Nucleus accumbens (tissue), 56 donors: ENCODE data around the gene ANKRD33B.
"Not testable (repeated sequence)": the region's sequence is repeated elsewhere in the genome, so short reads cannot be mapped to it uniquely, and the experiment has no call there.

Experiments
- DNase-seq, 56 donors: peaks; one replicate each; lab custom pipeline; 2025; lab: John Stamatoyannopoulos, UW

The ANKRD33B gene

DNA sequence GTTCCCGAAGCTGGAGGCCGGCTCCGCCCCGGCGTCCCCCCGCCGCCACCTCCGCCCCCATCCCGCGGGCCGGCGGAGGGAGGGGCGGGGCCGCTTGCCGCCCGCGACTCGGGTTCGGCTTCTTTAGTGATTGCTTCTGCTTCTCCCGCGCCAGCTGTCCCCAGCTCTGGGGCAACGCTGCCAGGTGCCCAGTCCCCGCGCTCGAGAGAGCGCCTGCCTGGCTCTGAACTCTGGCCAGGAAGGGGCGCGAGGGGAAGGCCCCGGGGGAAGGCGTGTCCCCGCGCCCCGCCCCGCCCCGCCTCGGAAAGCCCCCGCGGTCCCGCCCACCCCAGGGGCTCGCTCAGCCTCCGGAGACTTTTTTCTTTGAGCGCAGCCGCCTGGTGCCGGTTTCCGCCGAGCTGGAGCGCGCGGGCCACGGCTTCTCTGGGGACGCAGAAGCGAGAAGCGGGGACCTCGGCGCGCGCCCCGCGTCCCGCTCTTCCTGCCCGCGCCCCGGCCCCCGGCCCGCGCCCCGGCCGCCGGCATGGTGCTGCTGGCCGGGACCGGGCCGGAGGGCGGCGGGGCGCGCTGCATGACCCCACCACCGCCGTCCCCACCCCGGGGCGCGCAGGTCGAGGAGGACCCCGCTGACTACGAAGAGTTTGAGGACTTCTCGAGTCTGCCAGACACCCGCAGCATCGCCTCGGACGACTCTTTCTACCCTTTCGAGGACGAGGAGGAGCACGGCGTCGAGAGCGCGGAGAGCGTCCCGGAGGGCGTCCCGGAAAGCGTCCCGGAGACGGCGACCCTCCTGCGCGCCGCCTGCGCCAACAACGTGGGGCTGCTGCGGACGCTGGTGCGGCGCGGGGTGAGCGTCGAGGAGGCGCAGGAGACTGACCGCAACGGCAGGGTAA, at the start of gene ANKRD33B:
Gene ANKRD33B (plus strand): TSS at position 126 of the 893 bp plus-strand sequence. CDS start 398 bp downstream, at position 524.
- peak in 25 of 56 donors; percentile 15 to 72 (median 34) for DNase-seq

- DNase-seq, result not testable (repeated sequence)
These were observed 49.3 kb upstream of the ANKRD33B start for GRCh38 chr5:10514572-10514971.

DNA sequence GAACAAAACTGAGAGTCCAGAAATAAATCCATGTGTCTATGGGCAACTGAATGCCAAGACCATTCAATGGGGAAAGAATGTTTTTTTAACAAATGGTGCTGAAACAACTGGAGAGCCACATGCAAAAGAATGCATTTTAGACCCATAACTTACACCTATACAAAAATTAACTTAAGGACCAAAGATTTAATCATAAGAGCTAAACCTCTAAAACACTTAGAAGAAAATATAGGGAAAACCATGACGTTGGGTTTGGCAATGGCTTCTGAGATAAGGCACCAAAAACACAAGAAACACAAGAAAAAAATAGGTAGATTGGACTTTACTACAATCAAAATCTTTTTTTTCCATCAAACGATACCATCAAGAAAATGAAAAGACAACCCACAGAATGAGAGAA, 48.4 kb upstream of the ANKRD33B start:
- no peak for DNase-seq

DNA sequence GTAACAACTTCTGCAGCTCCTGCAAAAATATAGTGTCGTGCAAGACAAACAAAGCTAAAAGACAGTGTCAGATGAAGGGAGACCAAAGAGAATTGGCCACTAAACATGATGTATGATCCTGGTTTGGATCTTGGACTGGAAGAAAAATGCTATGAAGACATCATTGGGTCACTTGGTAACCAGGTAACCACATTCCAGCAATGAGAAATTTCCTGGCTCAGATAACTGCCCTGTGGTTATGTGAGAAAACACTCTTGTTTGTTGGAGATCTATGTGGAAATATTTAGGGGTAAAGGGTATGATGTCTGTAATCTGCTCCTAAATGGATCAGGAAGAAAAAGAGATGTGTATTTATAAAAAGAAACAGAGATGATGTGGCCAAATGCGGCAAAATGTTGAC, 45.5 kb upstream of the ANKRD33B start:
- no peak for DNase-seq

- DNase-seq, result no peak
These were observed 44.1 kb upstream of the ANKRD33B start for GRCh38 chr5:10519729-10520128.

GRCh38 chr5:10520706-10521105, 43.2 kb upstream of the ANKRD33B start:
- no peak for DNase-seq

GRCh38 chr5:10521466-10522223, 42.2 kb upstream of the ANKRD33B start:
- DNase-seq, result no peak

DNA sequence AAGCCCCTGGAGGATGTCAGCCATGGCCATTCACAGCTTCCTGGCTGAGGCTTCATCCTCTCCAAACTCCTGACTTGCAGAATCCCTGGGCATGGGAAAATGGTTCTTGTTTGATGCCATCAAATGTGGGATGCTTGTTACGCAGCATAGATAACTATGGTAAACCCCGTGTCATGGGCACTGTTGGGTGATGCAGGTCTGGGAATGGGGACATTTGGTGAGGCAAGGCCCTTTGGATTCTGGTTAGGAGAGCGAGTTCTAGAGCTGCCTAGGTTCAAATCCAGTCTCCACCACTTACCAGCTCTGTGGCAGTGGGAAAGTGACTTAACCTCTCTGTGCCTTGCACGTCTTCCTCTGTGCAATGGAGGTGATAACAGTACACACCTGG, 41.7 kb upstream of the ANKRD33B start:
- DNase-seq, result no peak

DNA sequence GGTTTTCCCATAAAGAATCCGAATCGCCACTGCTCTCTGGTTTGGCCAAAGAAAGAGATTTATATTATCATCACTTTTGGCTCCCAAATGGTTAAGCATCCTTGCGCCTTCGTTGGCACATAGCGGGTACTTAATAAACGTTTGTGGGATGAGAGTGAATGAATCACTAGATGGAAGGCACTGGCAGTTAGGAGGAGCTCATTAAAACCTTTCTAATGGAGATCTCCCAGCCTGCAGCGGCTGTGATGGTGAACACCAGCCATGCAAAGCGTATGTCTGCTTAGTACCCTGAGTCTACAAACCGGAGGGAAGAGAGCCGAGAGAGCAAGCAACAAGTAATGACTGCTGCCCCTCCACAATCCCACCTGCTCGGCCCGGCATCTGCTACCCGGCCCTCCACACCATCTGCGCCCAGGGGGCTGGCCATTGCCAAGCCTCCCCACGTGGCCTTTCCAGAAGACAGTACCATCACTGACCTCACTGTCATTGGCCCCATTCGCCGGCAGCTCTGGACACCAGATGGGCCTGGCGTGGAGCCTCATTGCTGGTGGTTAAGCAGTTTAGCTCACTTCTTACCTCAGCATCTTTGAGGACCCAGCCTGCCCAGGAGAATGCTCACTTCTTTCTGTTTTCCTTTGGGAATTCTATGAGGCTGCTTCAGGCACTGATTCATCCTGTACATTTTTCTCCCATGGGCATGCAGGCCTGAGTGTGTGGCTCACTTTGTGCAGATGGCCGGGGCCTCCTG, 39.3 kb upstream of the ANKRD33B start:
- DNase-seq, result peak in 51 of 56 donors; percentile 5 to 86 (median 60)

GRCh38 chr5:10525124-10525495, 38.8 kb upstream of the ANKRD33B start:
- no peak for DNase-seq

GRCh38 chr5:10527281-10527950, 36.5 kb upstream of the ANKRD33B start:
- DNase-seq, result no peak

DNA sequence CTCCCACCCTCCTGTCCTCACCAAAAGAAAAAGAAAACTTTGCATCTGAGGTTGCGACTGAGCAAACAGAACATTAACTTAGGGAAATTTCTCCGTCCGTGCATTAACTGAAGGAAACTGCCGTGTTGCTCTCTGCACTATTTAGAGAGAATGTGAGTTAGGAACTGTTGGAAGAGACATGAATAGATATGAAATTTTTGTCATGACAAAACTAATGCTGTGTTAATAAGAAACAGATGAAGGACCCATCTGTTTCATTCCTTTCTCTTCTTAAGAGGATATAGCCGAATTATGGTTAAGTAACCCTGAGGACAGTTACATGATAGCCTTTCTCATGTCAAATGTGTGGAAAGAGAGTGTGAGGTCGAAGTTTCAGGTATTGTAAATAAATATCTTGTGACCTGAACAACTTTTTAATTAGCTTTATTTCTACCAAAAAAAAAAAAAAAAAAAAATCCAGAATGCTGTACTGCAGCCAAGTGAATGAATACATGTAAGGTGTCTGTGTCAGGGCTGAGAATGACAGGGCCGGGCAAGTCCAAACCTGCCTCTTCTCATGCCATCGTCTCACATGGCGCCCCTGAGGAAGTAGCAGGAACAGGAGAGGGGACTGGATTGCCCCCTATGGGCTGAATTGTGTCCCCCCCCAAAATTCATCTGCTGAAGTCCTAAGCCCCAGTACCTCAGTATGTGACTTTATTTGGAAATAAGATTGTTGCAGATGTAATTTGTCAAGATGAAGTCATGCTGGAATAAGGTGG, 35.6 kb upstream of the ANKRD33B start:
- no peak for DNase-seq

GRCh38 chr5:10528827-10529226, 35.0 kb upstream of the ANKRD33B start:
- no peak for DNase-seq

DNA sequence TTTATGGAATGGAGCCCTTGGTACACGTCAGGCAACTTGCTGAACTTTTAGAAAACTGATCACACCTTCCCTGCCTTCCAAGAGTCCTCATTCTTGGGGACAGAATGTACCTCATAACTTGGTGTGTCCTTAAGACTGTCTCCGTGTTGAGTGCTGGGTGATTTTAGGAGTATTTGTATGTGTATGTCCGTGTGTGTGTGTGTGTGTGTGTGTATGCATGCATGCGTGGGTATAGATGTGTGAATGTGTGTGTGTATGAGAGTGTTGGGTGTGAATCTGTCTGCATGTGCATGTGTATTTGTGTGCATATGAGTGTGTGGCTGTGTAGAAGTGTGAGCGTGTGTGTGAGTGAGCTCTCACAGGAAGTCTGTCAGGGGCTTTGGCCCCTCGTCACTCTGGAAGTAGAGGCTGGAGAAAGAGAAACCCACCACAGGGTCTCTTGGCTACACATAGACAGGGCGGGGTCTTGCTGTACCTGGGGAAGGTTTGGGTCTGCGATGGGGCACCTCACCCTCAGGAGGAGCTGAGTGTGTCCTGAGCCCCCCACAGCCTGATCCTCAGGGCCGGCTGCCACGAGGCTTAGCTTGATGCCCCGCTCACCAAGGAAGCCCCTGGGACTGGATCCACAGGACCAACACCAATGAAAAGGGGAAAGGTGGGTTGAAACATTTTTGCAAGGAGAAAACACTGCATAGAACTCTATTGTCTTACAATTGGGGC, 33.1 kb upstream of the ANKRD33B start:
- DNase-seq, result no peak

DNA sequence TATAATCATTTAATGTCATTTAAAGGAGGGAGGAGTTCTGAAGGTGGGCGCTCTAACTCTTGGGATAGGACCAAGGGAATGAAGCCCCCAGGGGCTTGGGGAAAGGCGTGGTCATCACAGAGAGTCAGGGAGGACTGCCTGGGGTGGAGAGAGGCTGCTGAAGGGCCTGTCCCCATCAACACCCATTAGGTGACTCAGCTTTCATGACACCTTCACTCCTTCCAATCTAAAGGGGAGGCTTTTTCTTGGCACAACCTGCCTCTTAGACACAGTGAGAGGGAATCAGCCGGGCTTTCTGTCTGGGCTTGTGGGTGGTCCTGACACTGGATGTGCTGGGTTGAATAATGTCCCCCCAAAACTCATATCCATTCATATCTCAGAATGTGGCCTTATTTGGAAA, 31.4 kb upstream of the ANKRD33B start:
- no peak for DNase-seq

DNA sequence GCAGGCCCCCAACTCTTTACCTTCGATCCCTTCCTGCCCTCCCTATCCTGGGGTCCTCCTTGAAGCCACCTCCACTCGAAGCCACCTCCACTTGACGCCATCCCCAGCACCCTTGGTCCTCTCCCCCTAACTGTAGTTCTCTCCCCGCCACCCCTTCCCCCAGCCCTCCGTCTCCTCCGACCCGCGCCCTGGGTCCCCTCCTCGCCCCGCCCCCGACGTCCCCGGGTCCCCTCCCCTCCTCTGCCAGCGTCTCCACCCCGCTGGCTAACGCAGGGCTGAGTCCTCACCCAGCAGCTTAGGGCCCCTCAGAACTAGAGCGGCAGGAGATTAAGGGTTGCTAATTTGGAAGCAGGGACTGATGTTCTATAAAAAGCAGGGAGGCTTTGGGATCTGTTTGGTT, 30.6 kb upstream of the ANKRD33B start:
- DNase-seq, result peak in 4 of 56 donors; percentile 24 to 42 (median 31)

- peak in 4 of 56 donors; percentile 3 to 24 (median 14) for DNase-seq
These were observed 29.0 kb upstream of the ANKRD33B start for GRCh38 chr5:10534561-10535530.

DNA sequence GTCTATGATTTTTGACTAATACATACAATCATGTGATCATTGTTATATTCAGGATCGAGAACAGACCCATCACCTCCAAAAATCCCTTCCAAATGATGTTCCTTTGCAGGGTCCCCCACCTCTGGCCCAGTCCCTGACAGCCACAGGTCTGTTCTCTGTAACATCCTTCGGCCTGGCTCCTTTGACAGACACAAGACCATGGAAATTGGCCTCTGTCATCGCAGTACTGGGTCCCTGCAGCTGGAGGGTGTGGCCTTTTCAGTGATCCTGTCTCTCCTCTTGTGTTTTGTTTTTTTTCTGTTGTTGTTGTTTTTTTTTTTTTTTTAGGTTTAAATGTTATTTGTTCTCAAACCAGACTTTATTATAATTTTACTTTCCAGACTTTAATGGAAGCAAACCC, 27.4 kb upstream of the ANKRD33B start:
- no peak for DNase-seq
